WTC11 (cell line): Measurements from ENCODE around the gene TIMELESS.

Source experiments
- CREB1 ChIP-seq: sonication (generic); formaldehyde crosslinking; IDR thresholded peaks from 2 replicates; pipeline ENCODE4 v1.8.0; 2023; ENCODE audit warnings: mild to moderate bottlenecking, missing genetic modification reagents
- CREM ChIP-seq: sonication (generic); formaldehyde crosslinking; IDR thresholded peaks from 2 replicates; pipeline ENCODE4 v1.8.1; 2022; ENCODE audit warnings: mild to moderate bottlenecking, missing genetic modification reagents, moderate library complexity
- CTCF ChIP-seq: fragments of 200-600 bp; IDR thresholded peaks from 2 replicates; pipeline ENCODE4 v1.8.0; 2022; ENCODE audit warnings: antibody characterized with exemption
- FOXJ3 ChIP-seq: sonication (generic); formaldehyde crosslinking; IDR thresholded peaks from 2 replicates; pipeline ENCODE4 v1.9.0; 2021; ENCODE audit warnings: missing genetic modification reagents, mild to moderate bottlenecking, borderline replicate concordance
- JUN ChIP-seq: sonication (generic); formaldehyde crosslinking; IDR thresholded peaks from 2 replicates; pipeline ENCODE4 v1.8.0; 2023; ENCODE audit warnings: mild to moderate bottlenecking, missing genetic modification reagents
- KAT7 ChIP-seq: sonication (generic); formaldehyde crosslinking; IDR thresholded peaks from 2 replicates; pipeline ENCODE4 v1.8.1; 2023; ENCODE audit warnings: missing genetic modification reagents, mild to moderate bottlenecking, borderline replicate concordance
- NR2C2 ChIP-seq: sonication (generic); formaldehyde crosslinking; IDR thresholded peaks from 2 replicates; pipeline ENCODE4 v1.8.0; 2022; ENCODE audit warnings: mild to moderate bottlenecking, missing genetic modification reagents
- TEAD4 ChIP-seq: sonication (generic); formaldehyde crosslinking; IDR thresholded peaks from 2 replicates; pipeline ENCODE4 v1.8.0; 2022; ENCODE audit warnings: mild to moderate bottlenecking, missing genetic modification reagents
- ZNF232 ChIP-seq: sonication (generic); formaldehyde crosslinking; IDR thresholded peaks from 2 replicates; pipeline ENCODE4 v1.8.0; 2022; ENCODE audit warnings: mild to moderate bottlenecking, missing genetic modification reagents
- ZNF416 ChIP-seq: fragments of 250-450 bp; sonication (Bioruptor Pico); IDR thresholded peaks from 2 replicates; pipeline ENCODE4 v1.9.0; 2021; ENCODE audit warnings: mild to moderate bottlenecking, inconsistent platforms
- TF ChIP-seq, protein P1 (sequence below): sonication (generic); formaldehyde crosslinking; IDR thresholded peaks from 2 replicates; pipeline ENCODE4 v1.8.0; 2022; ENCODE audit warnings: mild to moderate bottlenecking, missing genetic modification reagents
- TF ChIP-seq, protein P2 (sequence below): sonication (generic); formaldehyde crosslinking; IDR thresholded peaks from 2 replicates; pipeline ENCODE4 v1.8.0; 2023; ENCODE audit warnings: missing genetic modification reagents, mild to moderate bottlenecking, borderline replicate concordance

- TF ChIP-seq, protein P1, sequence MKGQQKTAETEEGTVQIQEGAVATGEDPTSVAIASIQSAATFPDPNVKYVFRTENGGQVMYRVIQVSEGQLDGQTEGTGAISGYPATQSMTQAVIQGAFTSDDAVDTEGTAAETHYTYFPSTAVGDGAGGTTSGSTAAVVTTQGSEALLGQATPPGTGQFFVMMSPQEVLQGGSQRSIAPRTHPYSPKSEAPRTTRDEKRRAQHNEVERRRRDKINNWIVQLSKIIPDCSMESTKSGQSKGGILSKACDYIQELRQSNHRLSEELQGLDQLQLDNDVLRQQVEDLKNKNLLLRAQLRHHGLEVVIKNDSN: no peak
- no peak for TF ChIP-seq ZNF232 (CRISPR knock-in tag)
- TF ChIP-seq CTCF: no peak
- no peak for TF ChIP-seq KAT7 (CRISPR knock-in tag)
- TF ChIP-seq TEAD4 (CRISPR knock-in tag): no peak
- TF ChIP-seq CREB1 (CRISPR knock-in tag): no peak
- TF ChIP-seq, protein P2, sequence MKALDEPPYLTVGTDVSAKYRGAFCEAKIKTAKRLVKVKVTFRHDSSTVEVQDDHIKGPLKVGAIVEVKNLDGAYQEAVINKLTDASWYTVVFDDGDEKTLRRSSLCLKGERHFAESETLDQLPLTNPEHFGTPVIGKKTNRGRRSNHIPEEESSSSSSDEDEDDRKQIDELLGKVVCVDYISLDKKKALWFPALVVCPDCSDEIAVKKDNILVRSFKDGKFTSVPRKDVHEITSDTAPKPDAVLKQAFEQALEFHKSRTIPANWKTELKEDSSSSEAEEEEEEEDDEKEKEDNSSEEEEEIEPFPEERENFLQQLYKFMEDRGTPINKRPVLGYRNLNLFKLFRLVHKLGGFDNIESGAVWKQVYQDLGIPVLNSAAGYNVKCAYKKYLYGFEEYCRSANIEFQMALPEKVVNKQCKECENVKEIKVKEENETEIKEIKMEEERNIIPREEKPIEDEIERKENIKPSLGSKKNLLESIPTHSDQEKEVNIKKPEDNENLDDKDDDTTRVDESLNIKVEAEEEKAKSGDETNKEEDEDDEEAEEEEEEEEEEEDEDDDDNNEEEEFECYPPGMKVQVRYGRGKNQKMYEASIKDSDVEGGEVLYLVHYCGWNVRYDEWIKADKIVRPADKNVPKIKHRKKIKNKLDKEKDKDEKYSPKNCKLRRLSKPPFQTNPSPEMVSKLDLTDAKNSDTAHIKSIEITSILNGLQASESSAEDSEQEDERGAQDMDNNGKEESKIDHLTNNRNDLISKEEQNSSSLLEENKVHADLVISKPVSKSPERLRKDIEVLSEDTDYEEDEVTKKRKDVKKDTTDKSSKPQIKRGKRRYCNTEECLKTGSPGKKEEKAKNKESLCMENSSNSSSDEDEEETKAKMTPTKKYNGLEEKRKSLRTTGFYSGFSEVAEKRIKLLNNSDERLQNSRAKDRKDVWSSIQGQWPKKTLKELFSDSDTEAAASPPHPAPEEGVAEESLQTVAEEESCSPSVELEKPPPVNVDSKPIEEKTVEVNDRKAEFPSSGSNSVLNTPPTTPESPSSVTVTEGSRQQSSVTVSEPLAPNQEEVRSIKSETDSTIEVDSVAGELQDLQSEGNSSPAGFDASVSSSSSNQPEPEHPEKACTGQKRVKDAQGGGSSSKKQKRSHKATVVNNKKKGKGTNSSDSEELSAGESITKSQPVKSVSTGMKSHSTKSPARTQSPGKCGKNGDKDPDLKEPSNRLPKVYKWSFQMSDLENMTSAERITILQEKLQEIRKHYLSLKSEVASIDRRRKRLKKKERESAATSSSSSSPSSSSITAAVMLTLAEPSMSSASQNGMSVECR (CRISPR knock-in tag): no peak
- no peak for TF ChIP-seq NR2C2 (CRISPR knock-in tag)
- no peak for TF ChIP-seq FOXJ3 (CRISPR knock-in tag)
- no peak for TF ChIP-seq JUN
- no peak for TF ChIP-seq ZNF416
- no peak for TF ChIP-seq CREM (CRISPR knock-in tag)
Measured at GRCh38 chr12:56454557-56454956, 5.3 kb upstream of the TIMELESS start, which contains the start of gene MIP.
